Dermis microvascular lymphatic vessel endothelial cell (primary cell): ENCODE data around the gene ERICH6. TPM values are rescaled to one million over a fixed set of nuclear protein-coding genes. Genes with fewer than 3 reads are reported as not detected.
A peak's percentile ranks its signal among the peaks of the same experiment; 100 is the strongest.

Source experiments
- DNase-seq, 2 donors: peaks; one replicate each; pipeline versions ENCODE4 v3.0.0 to v3.0.0-alpha.2; 2010; ENCODE audit warnings: low read depth in 2 of 2
- total RNA-seq: library from RNA; depleted of rRNA; stranded (reverse); fragments of >200 nt; gene quantifications from 2 replicates; pipeline ENCODE4 v1.2.1, GENCODE V29; 2014

Gene ERICH6
- total RNA-seq, 1 donor from 2014 or later = under 0.01 TPM

GRCh38 chr3:150613709-150614480 is 89.8 kb downstream of the ERICH6 start:
- peak in 1 of 2 donors; percentile 50 for DNase-seq

- no peak for DNase-seq
These were observed 90.7 kb downstream of the ERICH6 start for GRCh38 chr3:150613034-150613433.

GRCh38 chr3:150612494-150612893 is 91.2 kb downstream of the ERICH6 start:
- no peak for DNase-seq

GRCh38 chr3:150611666-150612065 is 92.1 kb downstream of the ERICH6 start:
- DNase-seq = no peak

- peak in 1 of 2 donors; percentile 18 for DNase-seq
These were observed 92.9 kb downstream of the ERICH6 start for GRCh38 chr3:150610785-150611184.

- no peak for DNase-seq
These were observed 93.7 kb downstream of the ERICH6 start for GRCh38 chr3:150609988-150610387.

Other genes starting within 250 kb of the ERICH6 start
- gene SERP1, start 157.4 kb downstream of the ERICH6 start, total RNA-seq = 97.2 and 130 TPM in 2 replicates
- gene EIF2A, start 157.1 kb downstream of the ERICH6 start, total RNA-seq = 165 and 216 TPM in 2 replicates
- gene SELENOT, start 100.6 kb downstream of the ERICH6 start, total RNA-seq = 141 and 176 TPM in 2 replicates
- gene SIAH2, start 59.2 kb upstream of the ERICH6 start, total RNA-seq = 10.1 and 16.2 TPM in 2 replicates
- gene MINDY4B, start 201.5 kb upstream of the ERICH6 start, total RNA-seq = not detected in 2 replicates